ENCODE results near the gene SPIRE2. TPM values are rescaled to one million over a fixed set of nuclear protein-coding genes. Genes with fewer than 3 reads are reported as not detected.

SPIRE2 gene
- total and polyA plus RNA-seq, 2 of the 13 experiments (the other 11 are each of a cell fraction or from before 2014, with no cell fraction given): 13.3 to 37.5 TPM

GRCh38 chr16:89918453-89919347 lies 90.4 kb downstream of the SPIRE2 start, which contains the start of gene MC1R (continued):
- TF ChIP-seq ZFYVE20 (CRISPR knock-in tag; IDR thresholded peaks at IDR 0.05; ENCODE audit: borderline replicate concordance, low read depth) (no peak), ZNF747 (CRISPR knock-in tag; IDR thresholded peaks at IDR 0.05; ENCODE audit: borderline replicate concordance) (peak; percentile 20; the same call in 1 of the 2 replicates), ZNF234 (CRISPR knock-in tag; conservative IDR thresholded peaks at IDR 0.05) (no peak; the same call in 1 of the 2 replicates), ARID3A (IDR thresholded peaks at IDR 0.05; ENCODE audit: low read depth, low read length) (no peak), LCORL (IDR thresholded peaks at IDR 0.05) (no peak), LCORL (CRISPR knock-in tag; IDR thresholded peaks at IDR 0.05) (no peak; the same call in 1 of the 2 replicates), MYNN (CRISPR knock-in tag; IDR thresholded peaks at IDR 0.05; ENCODE audit: low read depth) (no peak), ZNF350 (CRISPR knock-in tag; IDR thresholded peaks at IDR 0.05; ENCODE audit: borderline replicate concordance, low read depth) (0 out of 2 replicates have a peak, but pooled peaks have one; percentile 7), SALL2 (CRISPR knock-in tag; IDR thresholded peaks at IDR 0.05) (peak; percentile 29; the same call in 1 of the 2 replicates), ELF1 (CRISPR knock-in tag; IDR thresholded peaks at IDR 0.05) (peak; percentile 56), MTF1 (CRISPR knock-in tag; IDR thresholded peaks at IDR 0.05) (no peak), POLR2AphosphoS2 (IDR thresholded peaks at IDR 0.05; ENCODE audit: low read depth, low read length) (peak; percentile 33; the same call in 1 of the 2 replicates), HIVEP1 (CRISPR knock-in tag; IDR thresholded peaks at IDR 0.05) (0 out of 2 replicates have a peak, but pooled peaks have one; percentile 66), MIER3 (CRISPR knock-in tag; IDR thresholded peaks at IDR 0.05; ENCODE audit: borderline replicate concordance) (peak; percentile 17; the same call in 1 of the 2 replicates), IRF2 (CRISPR knock-in tag; IDR thresholded peaks at IDR 0.05) (peak; percentile 69; the same call in 1 of the 2 replicates), CEBPG (CRISPR knock-in tag; IDR thresholded peaks at IDR 0.05) (peak; percentile 81), KLF12 (CRISPR knock-in tag; IDR thresholded peaks at IDR 0.05; ENCODE audit: borderline replicate concordance) (no peak), PHF21A (CRISPR knock-in tag; IDR thresholded peaks at IDR 0.05) (peak; percentile 71), ARNT2 (CRISPR knock-in tag; IDR thresholded peaks at IDR 0.05; ENCODE audit: low read depth) (peak; percentile 82), ZNF280B (CRISPR knock-in tag; IDR thresholded peaks at IDR 0.05; ENCODE audit: borderline replicate concordance) (no peak; the same call in 1 of the 2 replicates), ZNF563 (CRISPR knock-in tag; IDR thresholded peaks at IDR 0.05) (peak; percentile 77; the same call in 1 of the 2 replicates), ZFP37 (CRISPR knock-in tag; IDR thresholded peaks at IDR 0.05; ENCODE audit: borderline replicate concordance) (peak; percentile 90; the same call in 1 of the 2 replicates)
- TF ChIP-seq, protein P1, sequence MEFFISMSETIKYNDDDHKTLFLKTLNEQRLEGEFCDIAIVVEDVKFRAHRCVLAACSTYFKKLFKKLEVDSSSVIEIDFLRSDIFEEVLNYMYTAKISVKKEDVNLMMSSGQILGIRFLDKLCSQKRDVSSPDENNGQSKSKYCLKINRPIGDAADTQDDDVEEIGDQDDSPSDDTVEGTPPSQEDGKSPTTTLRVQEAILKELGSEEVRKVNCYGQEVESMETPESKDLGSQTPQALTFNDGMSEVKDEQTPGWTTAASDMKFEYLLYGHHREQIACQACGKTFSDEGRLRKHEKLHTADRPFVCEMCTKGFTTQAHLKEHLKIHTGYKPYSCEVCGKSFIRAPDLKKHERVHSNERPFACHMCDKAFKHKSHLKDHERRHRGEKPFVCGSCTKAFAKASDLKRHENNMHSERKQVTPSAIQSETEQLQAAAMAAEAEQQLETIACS (CRISPR knock-in tag; IDR thresholded peaks at IDR 0.05): no peak
- TF ChIP-seq, protein P2, sequence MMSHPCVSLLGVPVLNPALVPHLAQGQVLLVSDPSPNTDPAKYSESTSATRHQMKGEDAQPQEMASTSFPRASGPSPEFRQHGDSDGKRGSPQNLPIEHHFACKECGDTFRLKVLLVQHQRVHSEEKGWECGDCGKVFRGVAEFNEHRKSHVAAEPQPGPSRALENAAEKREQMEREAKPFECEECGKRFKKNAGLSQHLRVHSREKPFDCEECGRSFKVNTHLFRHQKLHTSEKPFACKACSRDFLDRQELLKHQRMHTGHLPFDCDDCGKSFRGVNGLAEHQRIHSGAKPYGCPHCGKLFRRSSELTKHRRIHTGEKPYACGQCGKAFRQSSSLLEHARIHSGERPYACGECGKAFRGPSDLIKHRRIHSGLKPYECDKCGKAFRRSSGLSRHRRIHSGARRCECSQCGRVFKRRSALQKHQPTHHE (CRISPR knock-in tag; IDR thresholded peaks at IDR 0.05; ENCODE audit: borderline replicate concordance): peak; percentile 83; the same call in 1 of the 2 replicates

All from HepG2 (cell line).